ENCODE data around the gene PMVK.
A peak's percentile ranks its signal among the peaks of the same experiment; 100 is the strongest.
"Not testable (repeated sequence)": the region's sequence is repeated elsewhere in the genome, so short reads cannot be mapped to it uniquely, and the experiment has no call there.

Gene PMVK

DNA sequence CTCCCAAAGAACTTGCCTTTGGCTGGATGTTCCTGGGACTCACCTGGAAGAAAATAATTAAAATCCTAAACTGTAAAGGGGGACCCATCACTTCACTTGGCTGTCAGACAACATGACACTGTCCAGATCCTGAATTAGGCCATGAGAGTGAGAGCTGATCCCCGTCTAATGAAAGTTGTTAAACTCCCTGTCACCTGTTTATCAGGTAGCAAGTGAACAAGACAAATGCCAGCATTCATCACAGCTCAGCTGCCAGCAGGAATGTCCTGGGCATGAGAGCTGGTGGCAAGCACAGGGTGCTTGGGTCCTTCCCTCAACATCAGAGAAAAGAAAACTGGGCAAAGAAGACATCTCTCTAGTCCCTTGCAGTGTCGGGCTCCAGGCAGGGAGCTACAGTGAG lies 23.8 kb downstream of the PMVK start:
- DNase-seq, result no peak

DNA sequence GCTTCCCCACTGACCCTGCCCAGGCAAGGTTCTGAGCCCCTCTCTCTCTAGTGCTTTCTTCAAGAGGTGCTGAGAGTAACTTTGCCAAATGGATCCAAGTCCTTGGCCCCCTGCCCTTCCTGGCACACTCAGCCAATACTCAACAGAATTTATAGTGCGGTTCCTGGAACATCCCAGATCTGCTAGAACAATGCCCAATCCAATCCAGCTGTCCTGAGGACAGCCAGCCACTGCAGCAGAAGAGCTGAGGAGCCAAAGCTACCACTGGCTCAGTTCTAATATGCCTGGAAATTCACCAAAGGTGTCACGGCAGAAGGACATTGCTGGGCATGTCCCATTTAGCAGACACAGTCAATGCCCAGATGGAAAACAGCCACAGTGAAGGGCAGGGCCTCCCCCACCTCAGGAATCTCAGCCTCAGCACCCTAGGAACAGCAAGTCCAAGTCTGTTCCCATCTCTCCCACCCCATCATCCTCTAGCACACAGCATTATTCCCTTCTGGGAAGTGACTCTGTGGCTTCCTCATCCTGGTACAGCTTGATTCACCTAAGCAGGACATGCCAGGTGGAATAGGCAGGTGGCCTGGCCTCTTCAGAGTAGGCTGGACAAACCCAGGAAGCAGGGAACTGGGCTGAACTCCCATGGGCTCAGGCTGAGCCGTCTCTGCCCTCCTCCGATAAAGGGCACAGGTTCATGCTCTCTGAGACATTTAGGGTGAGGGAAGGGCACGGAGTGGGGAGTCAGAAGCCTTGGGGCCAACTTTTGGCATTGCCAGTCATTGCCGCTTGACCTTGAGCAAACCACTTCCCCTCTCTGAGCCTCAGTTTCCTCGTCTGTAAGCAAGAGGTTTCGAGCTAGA lies 24.6 kb downstream of the PMVK start:
- no peak for DNase-seq

- no peak for DNase-seq
Observed at GRCh38 chr1:154910851-154911250, 25.7 kb downstream of the PMVK start.

GRCh38 chr1:154908937-154909336 lies 27.6 kb downstream of the PMVK start:
- DNase-seq, result no peak

DNA sequence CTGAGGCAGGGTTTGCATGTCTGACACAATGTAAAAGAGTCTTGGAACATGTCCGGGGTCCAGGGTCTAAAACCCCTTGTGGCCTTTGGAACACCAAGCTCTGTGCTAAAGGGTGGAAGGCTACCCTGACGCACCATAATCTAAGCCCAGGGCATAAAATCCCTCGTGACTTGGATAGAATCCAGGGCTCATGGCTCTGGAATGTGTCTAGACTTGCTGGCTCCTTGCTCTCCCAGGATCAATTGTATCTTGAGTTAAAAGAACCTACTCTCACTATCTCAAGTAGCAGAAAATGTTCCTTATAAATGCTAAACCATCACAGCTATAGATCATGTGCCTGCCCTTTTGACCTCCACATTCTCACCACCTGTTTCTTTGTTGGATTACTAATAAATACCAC lies 28.4 kb downstream of the PMVK start:
- DNase-seq, result not testable (repeated sequence)

DNA sequence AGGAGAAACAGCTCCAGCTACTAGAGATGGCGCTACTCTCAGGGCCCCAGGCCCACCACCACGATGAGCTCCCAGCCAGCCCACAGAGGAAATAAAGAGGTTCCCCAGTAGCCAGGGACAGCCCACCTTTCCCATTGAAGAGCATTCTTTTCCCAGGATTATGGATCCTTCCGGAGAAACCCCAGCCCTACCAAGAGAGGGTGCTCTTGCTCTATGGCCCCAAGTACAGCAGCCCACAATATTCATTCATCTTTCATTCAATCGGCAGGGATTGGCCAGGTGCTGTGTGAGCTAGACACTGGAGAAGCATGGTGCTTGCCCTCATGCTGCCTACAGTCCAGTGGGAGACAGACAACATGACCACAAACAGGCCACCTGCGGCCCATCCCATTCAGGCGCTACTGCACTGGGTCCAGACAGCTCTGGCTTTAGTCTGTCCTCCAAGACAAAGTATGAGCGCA lies 29.9 kb downstream of the PMVK start:
- no peak for DNase-seq

DNA sequence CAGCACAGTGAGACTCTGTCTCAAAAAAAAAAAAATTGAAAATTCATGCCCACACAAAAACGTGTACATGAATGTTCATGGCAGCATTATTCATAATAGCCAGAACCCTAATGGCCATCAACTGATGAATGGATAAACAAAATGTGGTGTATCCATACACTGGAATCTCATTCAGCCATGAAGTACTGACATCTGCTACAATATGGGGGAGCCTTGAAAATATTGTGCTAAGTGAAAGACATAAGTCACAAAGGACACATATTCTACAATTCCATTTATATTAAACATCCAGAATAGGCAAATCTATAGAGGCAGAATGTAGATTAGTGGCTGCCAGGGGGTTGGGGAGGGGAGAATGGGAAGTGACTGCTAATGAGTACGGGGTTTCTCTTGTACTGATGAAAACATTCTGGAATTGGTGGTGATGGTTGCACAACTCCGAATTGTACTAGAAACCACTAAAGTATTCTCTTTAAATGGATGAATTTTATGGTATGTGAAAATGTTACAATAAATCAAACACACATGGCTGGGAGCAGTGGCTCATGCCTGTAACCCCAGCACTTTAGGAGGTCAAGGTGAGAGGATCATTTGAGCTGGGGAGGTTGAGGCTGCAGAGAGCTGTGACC lies 33.5 kb downstream of the PMVK start:
- no peak for DNase-seq

GRCh38 chr1:154901591-154901990 lies 34.9 kb downstream of the PMVK start:
- no peak for DNase-seq

- no peak for DNase-seq
Observed at GRCh38 chr1:154899041-154899440, 37.5 kb downstream of the PMVK start.

DNA sequence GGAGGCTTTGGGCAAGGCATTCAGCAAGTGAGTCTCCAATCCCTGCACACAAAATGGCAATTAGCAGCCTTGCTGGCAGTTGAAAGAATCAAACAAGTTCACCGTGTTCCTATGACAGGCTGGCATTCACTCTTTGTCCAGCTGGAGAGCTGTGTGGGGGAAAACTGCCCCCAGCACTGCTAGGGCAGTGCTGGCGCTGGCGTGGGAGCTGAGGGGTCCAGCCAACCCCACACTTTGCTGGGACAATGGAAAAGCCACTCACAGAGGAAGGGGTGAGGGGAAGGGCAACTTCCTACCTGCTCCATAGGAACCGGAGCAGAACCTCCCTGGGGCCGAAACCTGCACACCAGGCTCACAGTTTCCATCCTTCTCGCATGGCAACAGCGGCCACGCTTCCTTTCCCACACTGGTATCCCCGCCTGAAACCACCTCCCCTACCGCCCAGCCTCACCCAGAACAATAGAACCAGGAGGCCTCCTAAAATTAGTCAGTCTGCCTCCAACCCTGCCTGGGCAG lies 39.7 kb downstream of the PMVK start:
- DNase-seq, result no peak

- no peak for DNase-seq
Observed at GRCh38 chr1:154895798-154896197, 40.7 kb downstream of the PMVK start.

- DNase-seq, result no peak
Observed at GRCh38 chr1:154891452-154891851, 45.1 kb downstream of the PMVK start.

- DNase-seq, result no peak
Observed at GRCh38 chr1:154888757-154889156, 47.8 kb downstream of the PMVK start.

DNA sequence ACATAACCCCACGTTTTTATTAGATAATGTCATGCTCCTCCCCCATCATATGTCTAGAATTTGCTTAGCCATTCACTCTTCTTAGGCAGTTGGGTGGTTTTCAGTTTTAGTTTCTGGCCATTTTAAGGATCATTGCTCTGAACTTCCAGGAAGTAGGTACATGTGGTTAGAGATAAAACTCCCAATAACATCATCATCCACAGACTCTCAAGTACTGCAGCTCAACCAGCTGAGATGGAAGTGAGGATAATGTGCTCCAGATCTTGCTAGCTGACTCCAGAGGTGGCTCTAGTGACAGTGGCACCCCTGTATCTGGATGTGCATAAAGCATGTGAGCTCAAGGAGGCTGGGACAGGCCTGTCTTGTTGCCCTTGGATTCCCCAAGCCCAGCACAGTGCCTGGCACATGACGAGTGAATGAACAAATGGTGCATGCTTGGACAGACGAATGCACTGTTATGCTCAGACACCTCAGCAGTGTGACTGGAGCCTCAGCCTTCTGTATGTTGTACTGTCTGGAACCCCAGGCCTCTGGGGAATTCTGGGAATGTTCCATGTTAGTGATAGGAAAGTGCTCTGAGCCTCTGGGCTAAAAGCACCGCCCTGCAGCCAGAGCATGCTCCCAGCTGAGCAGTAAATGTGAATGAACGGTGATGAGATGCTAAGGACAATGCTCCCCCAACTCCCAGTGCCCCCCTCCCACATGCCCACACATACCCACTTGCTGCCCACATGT lies 50.1 kb downstream of the PMVK start:
- no peak for DNase-seq

DNA sequence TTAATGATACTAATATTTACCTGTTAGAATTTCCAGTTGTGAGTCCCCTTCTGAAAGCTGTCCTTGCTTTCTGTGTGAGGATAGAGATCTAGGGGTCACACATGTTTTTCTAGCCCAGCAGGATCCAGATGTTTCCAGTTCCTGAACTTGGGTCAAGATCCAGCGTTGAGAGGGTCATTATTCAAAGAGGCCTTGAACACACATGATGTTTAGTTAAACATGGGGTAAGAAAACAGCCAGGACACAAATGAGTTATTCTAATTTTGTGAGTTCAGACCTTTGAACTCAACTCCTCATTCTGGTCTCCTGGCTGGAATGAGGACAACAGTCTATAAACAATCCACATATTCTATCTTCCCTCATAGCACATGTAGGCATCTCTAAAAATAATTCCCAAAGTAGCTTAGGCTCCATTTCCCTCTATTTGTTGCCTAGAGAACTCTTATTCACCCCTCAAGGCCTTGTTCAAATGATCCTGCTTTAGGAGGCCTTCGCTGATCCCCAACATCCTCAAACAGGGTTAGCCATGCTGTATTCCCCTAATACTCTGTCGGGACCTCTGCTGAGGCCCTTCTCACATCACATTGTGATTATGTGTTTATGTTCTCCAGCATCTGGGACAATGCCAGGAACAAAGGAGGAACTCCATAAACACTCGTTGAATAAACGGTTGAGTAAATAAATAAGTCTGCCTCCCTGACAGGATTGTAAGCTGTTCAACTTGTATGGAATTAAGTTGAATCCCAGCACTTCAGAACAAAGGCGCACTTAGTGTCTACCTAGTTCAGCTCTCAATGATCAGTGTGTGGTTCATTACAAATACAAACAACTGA lies 51.4 kb downstream of the PMVK start:
- no peak for DNase-seq

DNA sequence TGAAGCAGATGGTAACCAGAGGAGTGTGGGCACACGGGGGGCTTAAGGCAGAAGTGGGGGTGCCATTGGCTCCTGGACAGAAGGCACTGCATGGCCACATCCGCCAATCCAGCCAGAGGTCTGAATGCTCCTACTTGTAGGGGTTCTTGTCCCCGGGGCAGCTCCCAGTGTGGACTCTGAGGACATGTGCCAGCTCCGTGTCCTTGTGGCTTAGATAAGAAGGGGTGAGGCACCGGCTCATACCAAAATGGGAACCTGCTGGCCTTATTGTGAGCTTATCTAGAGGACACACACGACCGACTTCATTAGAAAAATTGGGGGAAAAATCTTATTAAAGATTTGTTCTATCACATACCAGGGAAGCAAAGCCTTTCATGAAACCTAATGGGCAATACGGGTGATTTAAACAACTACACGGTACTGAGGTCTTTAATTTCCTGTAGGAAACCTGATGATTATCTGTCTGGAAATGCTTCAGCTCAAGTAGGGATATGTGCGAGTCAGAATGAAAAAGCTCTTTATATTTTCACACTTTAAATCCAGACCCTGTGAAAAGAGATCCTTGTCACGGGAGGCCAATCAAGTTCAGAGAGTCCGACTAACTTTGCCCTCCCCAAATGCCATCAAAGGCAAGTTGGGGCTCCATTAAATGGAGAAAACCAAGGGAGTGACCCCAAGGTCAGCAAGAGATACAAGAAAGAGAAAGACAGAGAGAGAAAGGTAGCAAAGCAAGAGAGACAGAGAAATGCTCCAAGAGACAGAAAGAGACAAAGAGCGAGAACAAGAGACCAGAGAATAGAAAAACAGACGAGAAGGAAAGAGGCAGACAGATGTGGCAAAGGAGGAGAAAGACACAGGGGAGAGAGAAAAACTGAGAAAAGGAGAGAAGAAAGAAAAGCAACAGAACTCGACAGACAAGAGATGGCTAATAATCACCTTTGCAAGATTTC lies 52.3 kb downstream of the PMVK start:
- no peak for DNase-seq

GRCh38 chr1:154881820-154882535 lies 54.5 kb downstream of the PMVK start:
- no peak for DNase-seq

DNA sequence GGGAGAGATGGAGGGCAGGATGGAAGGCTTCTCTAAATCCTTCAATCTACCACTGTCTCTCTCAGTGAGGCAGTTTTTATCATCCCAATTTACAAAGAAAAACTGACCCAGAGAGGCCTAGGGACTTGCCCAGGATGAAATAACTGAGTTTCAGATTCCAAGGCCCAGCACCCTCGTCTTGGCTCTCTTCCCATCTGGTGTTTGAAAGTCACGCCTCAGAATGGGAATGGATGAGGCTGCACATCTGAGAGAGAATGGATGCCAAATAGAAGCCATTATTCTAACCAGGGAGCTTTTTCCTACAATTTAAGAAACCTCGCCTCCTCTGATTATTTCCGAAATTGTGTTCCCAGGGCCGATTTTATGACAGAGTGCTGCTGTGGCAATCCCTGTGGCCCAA lies 55.8 kb downstream of the PMVK start:
- no peak for DNase-seq

GRCh38 chr1:154879038-154879421 lies 57.5 kb downstream of the PMVK start:
- DNase-seq, result no peak

- DNase-seq, result peak; percentile 70
Observed at GRCh38 chr1:154878371-154879037, 58.0 kb downstream of the PMVK start.

Data from activated CD4-positive, alpha-beta T cell treated with anti-CD3 and anti-CD28 coated beads, Interleukin-2, amount 50 U/mL, for 1 hour (primary cell).